Heart right ventricle (tissue), 16 donors: ENCODE results near the gene ZMYM2. TPM values are rescaled to one million over a fixed set of nuclear protein-coding genes. Genes with fewer than 3 reads are reported as not detected.

Source experiments
- ATAC-seq, 8 donors: fragments of 200-7000 bp; cut with Tn5 transposase; one replicate each; pipeline ENCODE4 v1.9.1; 2020; ENCODE audit warnings: mild to moderate bottlenecking in 8 of 8, moderate library complexity in 8 of 8, moderate number of reproducible peaks in 1 of 8
- DNase-seq, 2 donors: peaks; one replicate each; pipeline ENCODE4 v3.0.0-alpha.2; 2020
- H3K27ac ChIP-seq, 10 donors: fragments of 200-600 bp; sonication (generic) in 2 of 10; one replicate each; pipeline versions ENCODE4 v1.5.0 to v1.8.0; 2020 to 2022; ENCODE audit warnings: mild to moderate bottlenecking in 3 of 10
- H3K27me3 ChIP-seq, 7 donors: fragments of 200-600 bp; one replicate each; pipeline ENCODE4 v1.8.0; 2021 to 2022; ENCODE audit warnings: mild to moderate bottlenecking in 2 of 7
- H3K36me3 ChIP-seq, 9 donors: fragments of 200-600 bp; sonication (generic) in 1 of 9; one replicate each; pipeline versions ENCODE4 v1.5.0 to v1.8.0; 2020 to 2022; ENCODE audit warnings: mild to moderate bottlenecking in 2 of 9
- H3K4me1 ChIP-seq, 9 donors: fragments of 200-600 bp; sonication (generic) in 1 of 9; one replicate each; pipeline versions ENCODE4 v1.5.0 to v1.8.0; 2020 to 2022; ENCODE audit warnings: mild to moderate bottlenecking in 4 of 9
- H3K4me3 ChIP-seq, 10 donors: fragments of 200-600 bp; sonication (generic) in 2 of 10; one replicate each; pipeline versions ENCODE4 v1.5.0 to v1.8.0; 2020 to 2022; ENCODE audit warnings: mild to moderate bottlenecking in 7 of 10, moderate library complexity in 2 of 10
- H3K9me3 ChIP-seq, 11 donors: fragments of 200-600 bp in 10 of 11; sonication (generic) in 2 of 11; one replicate each; pipeline versions ENCODE4 v1.5.0 to v1.8.0; 2013 to 2022; ENCODE audit warnings: mild to moderate bottlenecking in 2 of 11, control low read depth in 1 of 11, moderate library complexity in 1 of 11
- CTCF ChIP-seq, 9 donors: fragments of 200-600 bp; sonication (generic) in 2 of 9; IDR thresholded peaks; one replicate each; pipeline versions ENCODE4 v1.5.0 to v1.8.0; 2021 to 2022; ENCODE audit warnings: antibody characterized with exemption in 9 of 9, mild to moderate bottlenecking in 5 of 9, moderate library complexity in 1 of 9
- WGBS, 2 donors: extraction: QIAGEN DNeasy Blood & Tissue Kit; methylation state at CpG; one replicate each; pipeline ENCODE4 v1.1.7; 2013; ENCODE audit warnings: inconsistent platforms in 1 of 2; 5-methylcytosine and 5-hydroxymethylcytosine counted together
- intact Hi-C, 10 donors: fragments of 100-400 bp; cut with DNase I; formaldehyde crosslinking; loops; one replicate each; pipeline versions ENCODE4 v1.11.1 to v1.14.2; 2022
- polyA plus RNA-seq, 2 donors: library from polyadenylated mRNA; stranded (reverse); fragments of 200-250 nt; gene quantifications; one replicate each; pipeline ENCODE4 v1.2.3, GENCODE V29; 2013
- total RNA-seq, 10 donors: library from RNA; stranded (reverse); fragmentation: NEBNext Ultra II Directional in 3 of 10; extraction: Animal tissue kit (Norgen Biotek cat#: 25700) in 3 of 10; gene quantifications; one replicate each; pipeline versions ENCODE4 v1.2.1 to v1.2.4, GENCODE V29; 2021 to 2023
- donor health status: Arrhythmogenic right ventricular cardiomyopathy.
- donor health status: ischemic (EF 13 %, LVEDD 7.1; RV severe dilation, severe dysfunction).
- donor health status: healthy with polysubstance abuse.
- donor health status: DM: no; HTN: yes; CAD: no.
- donor health status: DM: no; HTN: no; CAD: no.
- donor health status: ischemic (EF 25% LVEDD 6.9; RV normal size, moderate dysfunction).
- donor health status: ischemic (EF 25% LVEDD 5.7; RV mildly dilated, moderate dysfunction).
- donor health status: healthy.
- donor health status: DM: yes; HTN: yes; CAD: no.
- donor health status: Ischemic cardiomyopathy.
- donor health status: ischemic (EF 35%, LVEDD 5.7; RV mildly dilated, moderate dysfunction).
- donor health status: nonischemic (EF 11% LVEDD 7.7; RV severe dilation, severe dysfunction).
- donor health status: DM: yes; HTN: yes; CAD: no.
- donor health status: PGD.
- donor health status: ischemic (EF 29% LVEDD 5.4; RV normal size, mild dysfunction).
- donor health status: nonischemic (EF 23%, LVEDD 6.1; RV moderate dilation, normal function).

The ZMYM2 gene
- total and polyA plus RNA-seq, 12 donors: 9.2 to 68.5 (median 49.9) TPM

- Histone ChIP-seq H3K36me3 (no peaks in the 10 kb centered on the region), H3K4me3 (peak overlapping the region in 1 of 10 donors; percentile 17), H3K9me3 (no peaks in the 10 kb centered on the region), H3K27me3 (peaks cover 0 to 68% (median 41%) of the 10 kb centered on the region in 7 donors), H3K27ac (peak overlapping the region in 2 of 10 donors; percentile 77 to 86), H3K4me1 (peaks cover 3 to 45% (median 19%) of the 10 kb centered on the region in 9 donors)
- peak in 1 of 8 donors; percentile 41 for ATAC-seq
- intact Hi-C loops: no loop called here
- TF ChIP-seq CTCF (IDR thresholded peaks at IDR 0.05): peak in 5 of 9 donors; percentile 17 to 40 (median 36)
- WGBS, 2 donors: 34 to 42% methylated on average over 55 to 56 of the region's 56 CpGs
- DNase-seq: peak in 1 of 2 donors; percentile 29
These were observed 178.5 kb downstream of the ZMYM2 start for GRCh38 chr13:20136781-20137703.

- DNase-seq (no peak), ATAC-seq (no peak)
- no peaks in the 10 kb centered on the region for H3K36me3 ChIP-seq
- H3K9me3 ChIP-seq: no peaks in the 10 kb centered on the region
- H3K27me3 ChIP-seq: peaks cover 0 to 76% (median 49%) of the 10 kb centered on the region in 7 donors
- peaks cover 4 to 48% (median 27%) of the 10 kb centered on the region in 9 donors for H3K4me1 ChIP-seq
- TF ChIP-seq CTCF (IDR thresholded peaks at IDR 0.05): no peak
- no peak overlapping the region for H3K4me3 ChIP-seq
- intact Hi-C loops: loop anchor here in 2 of 10 donors (1.0 to 2.0 kb wide), 2 partner anchors 10 to 23 kb away; no protein-coding TSS in a partner anchor
- H3K27ac ChIP-seq: peak overlapping the region in 2 of 10 donors; percentile 77 to 86
- WGBS, 2 donors: 54 to 73% methylated on average over 2 of the region's 2 CpGs
These were observed 179.3 kb downstream of the ZMYM2 start for GRCh38 chr13:20137875-20138274.

GRCh38 chr13:20140487-20140886 is 182.0 kb downstream of the ZMYM2 start:
- intact Hi-C loops: loop anchor here in 1 of 10 donors (2.0 kb wide), 1 partner anchor 20 kb away; the partner anchor contains the start of gene GJA3
- Histone ChIP-seq H3K27ac (peak overlapping the region; percentile 15 to 88 (median 68)), H3K4me1 (peaks cover 4 to 48% (median 27%) of the 10 kb centered on the region in 9 donors), H3K36me3 (no peaks in the 10 kb centered on the region), H3K27me3 (peaks cover 0 to 80% (median 47%) of the 10 kb centered on the region in 7 donors), H3K4me3 (no peak overlapping the region), H3K9me3 (no peaks in the 10 kb centered on the region)
- no peak for TF ChIP-seq CTCF (IDR thresholded peaks at IDR 0.05)
- WGBS, 2 donors: 41 to 47% methylated on average over 4 of the region's 4 CpGs
- no peak for DNase-seq
- ATAC-seq: peak in 6 of 8 donors; percentile 43 to 79 (median 70)

Other genes with a start within 250 kb of the ZMYM2 start
- 10 to 100 TPM; 22.5 to 34.0 (median 26.3) TPM for gene PSPC1, start 175.8 kb upstream of the ZMYM2 start, total RNA-seq
- gene PSPC1, start 175.8 kb upstream of the ZMYM2 start, polyA plus RNA-seq: 10 to 100 TPM; 20.7 to 23.6 TPM
- 1 to 10 TPM; 6.5 to 9.3 (median 8.0) TPM for gene ZMYM5, start 95.1 kb upstream of the ZMYM2 start, total RNA-seq
- 1 to 10 TPM; 4.2 to 6.3 TPM for gene ZMYM5, start 95.1 kb upstream of the ZMYM2 start, polyA plus RNA-seq
- 10 to 100 TPM; 14.2 to 30.1 (median 19.4) TPM for gene GJA3, start 202.3 kb downstream of the ZMYM2 start, total RNA-seq
- gene GJA3, start 202.3 kb downstream of the ZMYM2 start, polyA plus RNA-seq: 1 to 10 TPM; 4.0 to 4.3 TPM
- gene GJB2, start 234.2 kb downstream of the ZMYM2 start, total RNA-seq: under 1 TPM in 9 of 10 donors, not detected in 1; 0.09 to 0.44 (median 0.21) TPM
- under 1 TPM; 0.29 to 0.90 TPM for gene GJB2, start 234.2 kb downstream of the ZMYM2 start, polyA plus RNA-seq